GM12891 (cell line): Measurements from ENCODE around the gene NTSR2.

Source experiments
- PAX5 ChIP-seq: IDR thresholded peaks from 2 replicates; pipeline ENCODE4 v1.6.1; 2011; ENCODE audit warnings: low read length, moderate library complexity, mild to moderate bottlenecking; ENCODE audit not compliant: insufficient read depth, severe bottlenecking
- POLR2A ChIP-seq: IDR thresholded peaks from 2 replicates; pipeline ENCODE4 v1.6.1; 2011; ENCODE audit warnings: low read depth, low read length, control low read depth
- POLR2AphosphoS5 ChIP-seq: IDR thresholded peaks from 2 replicates; pipeline ENCODE4 v1.6.1; 2011; ENCODE audit warnings: low read depth, low read length, control low read depth
- SPI1 ChIP-seq: IDR thresholded peaks from 2 replicates; pipeline ENCODE4 v1.6.1; 2011; ENCODE audit warnings: low read depth, low read length, control low read depth
- TAF1 ChIP-seq: IDR thresholded peaks from 2 replicates; pipeline ENCODE4 v1.6.1; 2011; ENCODE audit warnings: low read depth, low read length, control low read depth

DNA sequence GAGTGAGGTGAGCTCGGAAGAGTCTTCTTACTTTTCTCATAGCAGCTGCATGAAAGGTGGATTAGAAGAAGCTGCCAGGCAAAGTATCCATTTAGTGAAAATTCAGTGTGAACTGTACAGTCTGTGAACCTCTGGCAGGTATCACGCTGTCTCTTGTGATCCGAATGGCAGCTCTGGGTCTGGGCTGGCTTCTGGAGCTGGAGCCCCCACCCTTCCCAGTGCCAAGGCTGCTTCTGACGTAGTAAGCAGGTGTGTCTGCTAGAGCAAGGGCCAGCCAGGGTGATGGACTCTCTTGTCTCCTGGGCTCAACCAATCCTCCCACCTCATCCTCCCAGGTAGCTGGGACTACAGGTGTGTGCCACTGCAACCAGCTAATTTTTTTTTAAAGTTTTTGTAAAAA lies 14.0 kb upstream of the NTSR2 start:
- no peak for TF ChIP-seq POLR2A
- no peak for TF ChIP-seq POLR2AphosphoS5
- no peak for TF ChIP-seq TAF1
- TF ChIP-seq SPI1, result no peak
- TF ChIP-seq PAX5, result no peak
